Measurements from ENCODE around the gene FHOD3.
"Not testable (repeated sequence)": the region's sequence is repeated elsewhere in the genome, so short reads cannot be mapped to it uniquely, and the experiment has no call there.

FHOD3 gene

GRCh38 chr18:36680042-36680441 lies 382.5 kb downstream of the FHOD3 start:
- DNase-seq: no peak

GRCh38 chr18:36685580-36685979 lies 388.1 kb downstream of the FHOD3 start:
- no peak for DNase-seq

- DNase-seq: peak; percentile 67
Measured at GRCh38 chr18:36688020-36688965, 390.8 kb downstream of the FHOD3 start.

- no peak for DNase-seq
Measured at GRCh38 chr18:36692371-36692770, 394.9 kb downstream of the FHOD3 start.

- DNase-seq: no peak
Measured at GRCh38 chr18:36692921-36693332, 395.4 kb downstream of the FHOD3 start.

GRCh38 chr18:36693931-36694620 lies 396.6 kb downstream of the FHOD3 start:
- no peak for DNase-seq

- DNase-seq: no peak
Measured at GRCh38 chr18:36695806-36696205, 398.3 kb downstream of the FHOD3 start.

- DNase-seq: no peak
Measured at GRCh38 chr18:36697905-36698304, 400.4 kb downstream of the FHOD3 start.

- DNase-seq: no peak
Measured at GRCh38 chr18:36700955-36701354, 403.4 kb downstream of the FHOD3 start.

- no peak for DNase-seq
Measured at GRCh38 chr18:36702401-36703013, 405.0 kb downstream of the FHOD3 start.

- no peak for DNase-seq
Measured at GRCh38 chr18:36704156-36704555, 406.6 kb downstream of the FHOD3 start.

GRCh38 chr18:36706134-36706881 lies 408.8 kb downstream of the FHOD3 start:
- DNase-seq: no peak

GRCh38 chr18:36708366-36708765 lies 410.9 kb downstream of the FHOD3 start:
- no peak for DNase-seq

GRCh38 chr18:36709315-36709714 lies 411.8 kb downstream of the FHOD3 start:
- DNase-seq: no peak

- DNase-seq: no peak
Measured at GRCh38 chr18:36711014-36711725, 413.7 kb downstream of the FHOD3 start.

- DNase-seq: no peak
Measured at GRCh38 chr18:36711813-36712444, 414.4 kb downstream of the FHOD3 start.

- DNase-seq: no peak
Measured at GRCh38 chr18:36714476-36714875, 417.0 kb downstream of the FHOD3 start.

- no peak for DNase-seq
Measured at GRCh38 chr18:36717422-36718110, 420.1 kb downstream of the FHOD3 start.

GRCh38 chr18:36718705-36719328 lies 421.3 kb downstream of the FHOD3 start:
- no peak for DNase-seq

GRCh38 chr18:36719630-36720029 lies 422.1 kb downstream of the FHOD3 start:
- no peak for DNase-seq

- not testable (repeated sequence) for DNase-seq
Measured at GRCh38 chr18:36721351-36721750, 423.8 kb downstream of the FHOD3 start.

Measured in midbrain (tissue), 1 donor.